GM19043 (cell line): ENCODE measurements around the gene SPECC1.

Experiments
- ATAC-seq: cut with Tn5 transposase; IDR thresholded peaks from one replicate; pipeline ENCODE4 v1.9.1; 2021; ENCODE audit warnings: low read depth; ENCODE audit not compliant: unreplicated experiment

The SPECC1 gene

GRCh38 chr17:20200865-20201458, 191.8 kb downstream of the SPECC1 start:
- ATAC-seq = no peak

- no peak for ATAC-seq
Observed at GRCh38 chr17:20202141-20202621, 193.0 kb downstream of the SPECC1 start.

DNA sequence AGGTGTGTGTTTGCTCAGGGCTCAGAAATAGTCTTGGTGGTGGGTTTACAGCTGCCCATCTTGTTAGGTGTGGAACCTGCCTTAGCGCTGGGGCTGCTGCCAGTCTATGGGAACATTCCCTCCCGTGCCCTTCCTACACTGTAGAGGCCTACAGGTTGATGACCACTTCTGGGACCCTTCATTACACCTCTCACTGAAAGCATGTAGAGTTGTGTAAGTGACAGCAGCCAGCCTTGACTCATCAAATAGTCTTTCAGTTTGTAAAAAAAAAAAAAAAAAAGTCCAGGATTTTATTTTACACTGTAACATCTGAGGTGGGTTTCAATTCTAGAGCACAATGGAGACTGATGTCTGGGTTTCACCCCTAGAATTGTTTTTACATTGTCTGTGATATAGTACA, 193.9 kb downstream of the SPECC1 start:
- ATAC-seq = no peak

- ATAC-seq = no peak
Observed at GRCh38 chr17:20203761-20204263, 194.7 kb downstream of the SPECC1 start.

DNA sequence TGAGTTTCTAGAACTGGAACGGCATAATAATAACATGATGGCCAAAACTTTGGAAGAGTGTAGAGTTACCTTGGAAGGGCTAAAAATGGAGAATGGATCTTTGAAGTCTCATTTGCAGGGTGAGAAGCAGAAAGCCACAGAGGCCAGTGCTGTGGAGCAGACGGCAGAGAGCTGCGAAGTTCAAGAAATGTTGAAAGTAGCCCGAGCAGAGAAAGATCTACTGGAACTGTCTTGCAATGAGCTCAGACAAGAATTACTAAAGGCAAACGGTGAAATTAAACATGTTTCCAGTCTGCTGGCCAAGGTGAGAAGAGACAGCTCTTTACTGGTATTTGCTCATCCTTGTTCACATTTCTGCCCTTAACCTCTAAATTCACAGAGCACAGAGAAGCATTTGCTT, 196.4 kb downstream of the SPECC1 start:
- no peak for ATAC-seq

DNA sequence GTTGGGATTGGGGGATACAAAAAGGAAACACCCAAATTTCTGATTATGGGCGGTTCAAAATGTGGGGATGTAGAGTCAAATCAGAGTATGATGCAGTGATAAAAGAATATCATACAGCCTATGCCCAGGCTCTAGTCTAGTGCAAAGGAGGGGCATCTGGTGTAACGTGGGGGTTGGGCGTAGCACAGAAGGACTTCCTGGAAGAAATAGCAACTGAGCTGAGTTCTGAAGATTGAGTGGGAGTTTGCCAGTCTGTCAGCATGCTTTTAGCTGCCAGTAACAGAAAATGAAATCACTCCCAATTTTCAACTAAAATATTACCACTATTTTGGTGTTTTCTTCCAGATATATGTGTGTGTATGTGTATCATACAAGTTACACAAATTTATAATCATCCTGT, 196.9 kb downstream of the SPECC1 start:
- no peak for ATAC-seq

GRCh38 chr17:20206591-20206990, 197.4 kb downstream of the SPECC1 start:
- no peak for ATAC-seq

DNA sequence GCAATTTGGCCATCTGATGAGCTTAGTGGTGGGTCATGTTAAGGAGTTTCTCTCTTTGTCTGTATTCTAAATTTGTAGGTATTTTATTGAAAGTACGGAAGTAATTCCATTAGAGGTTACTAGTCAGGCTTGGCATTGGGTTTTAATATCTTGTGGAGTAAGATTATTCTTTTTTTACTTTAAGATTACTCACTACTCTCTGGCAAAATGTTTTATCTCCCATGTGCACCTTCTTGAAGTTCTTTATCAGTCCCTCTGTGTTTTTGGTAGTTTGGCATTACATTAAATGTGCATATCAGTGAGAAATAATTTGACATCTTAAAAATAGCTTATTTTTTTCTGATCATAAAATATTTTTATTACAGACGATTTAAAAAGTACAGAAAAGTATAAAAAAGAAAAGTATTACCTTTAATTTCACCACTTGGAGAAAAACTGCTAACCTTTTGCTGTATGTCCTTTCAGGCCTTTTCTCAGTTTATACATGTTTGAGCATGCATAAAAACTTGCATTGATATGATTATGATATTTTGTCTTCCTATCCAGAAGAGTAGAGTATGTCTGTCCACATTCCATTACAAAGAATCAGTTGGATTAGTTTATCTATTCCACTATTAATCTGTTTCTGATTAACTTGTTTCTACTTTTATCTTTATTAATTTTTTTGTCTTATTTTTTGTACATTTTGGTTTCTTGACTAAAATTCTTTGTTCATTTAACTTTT, 198.3 kb downstream of the SPECC1 start:
- no peak for ATAC-seq

DNA sequence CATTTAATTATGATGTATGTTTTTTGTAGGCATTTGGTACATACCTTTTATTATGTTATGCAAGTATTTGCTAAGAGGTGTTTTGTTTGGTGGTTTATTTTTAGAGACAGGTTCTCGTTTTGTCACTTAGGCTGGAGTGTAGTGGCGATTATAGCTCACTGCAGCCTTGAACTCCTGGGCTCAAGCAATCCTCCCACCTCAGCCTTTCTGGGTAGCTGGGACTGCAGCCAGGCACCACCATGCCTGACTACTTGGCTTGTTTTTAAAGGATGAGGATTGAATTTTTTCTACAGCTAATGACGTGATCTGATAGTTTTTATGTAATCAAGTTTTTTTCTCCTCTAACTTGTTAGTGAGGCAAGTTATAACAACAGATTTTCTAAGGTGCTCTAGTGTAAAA, 199.6 kb downstream of the SPECC1 start:
- ATAC-seq = no peak

DNA sequence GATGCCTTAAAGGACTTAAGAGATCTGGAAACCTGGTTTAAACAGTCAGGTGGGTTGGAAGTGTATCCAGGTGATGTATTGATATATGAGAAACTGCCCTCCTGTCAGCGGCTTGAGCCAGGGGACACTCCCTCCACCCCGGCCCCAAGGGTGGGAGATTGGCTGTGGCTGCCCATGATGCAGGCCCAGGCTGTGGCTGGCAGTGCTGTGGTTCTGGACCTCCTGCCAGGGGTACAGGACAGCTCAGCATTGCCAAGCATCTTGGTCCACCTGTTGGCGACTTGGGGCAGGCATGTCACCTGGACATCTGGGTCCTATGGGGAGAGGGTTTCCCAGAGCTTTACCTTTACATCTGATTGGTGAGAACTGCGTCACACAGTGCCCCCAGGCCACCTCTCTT, 201.0 kb downstream of the SPECC1 start:
- no peak for ATAC-seq

DNA sequence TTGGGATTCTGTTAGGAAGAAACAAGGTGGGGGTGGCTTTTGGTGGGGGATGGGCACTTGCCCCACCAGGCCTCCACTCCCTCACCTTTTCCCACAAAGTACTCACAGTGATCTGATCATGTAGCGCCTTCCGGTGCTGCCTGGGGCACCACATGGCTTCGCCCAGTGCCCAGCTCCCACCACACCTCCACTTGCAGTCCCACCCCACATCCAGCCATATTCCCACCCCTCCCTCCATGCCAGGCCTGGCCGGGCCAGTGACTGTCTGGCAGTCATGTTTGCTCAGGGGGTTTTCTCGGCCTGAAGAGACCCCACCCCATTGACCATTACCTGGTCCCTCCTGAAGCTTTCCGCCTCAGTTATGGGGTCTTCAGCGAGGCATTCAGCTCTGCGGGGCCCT, 201.5 kb downstream of the SPECC1 start:
- ATAC-seq = no peak

- ATAC-seq = no peak
Observed at GRCh38 chr17:20211246-20211645, 202.1 kb downstream of the SPECC1 start.

- ATAC-seq = no peak
Observed at GRCh38 chr17:20213449-20213848, 204.3 kb downstream of the SPECC1 start.

GRCh38 chr17:20214794-20215193, 205.6 kb downstream of the SPECC1 start:
- no peak for ATAC-seq

GRCh38 chr17:20216154-20216815, 207.1 kb downstream of the SPECC1 start:
- no peak for ATAC-seq

DNA sequence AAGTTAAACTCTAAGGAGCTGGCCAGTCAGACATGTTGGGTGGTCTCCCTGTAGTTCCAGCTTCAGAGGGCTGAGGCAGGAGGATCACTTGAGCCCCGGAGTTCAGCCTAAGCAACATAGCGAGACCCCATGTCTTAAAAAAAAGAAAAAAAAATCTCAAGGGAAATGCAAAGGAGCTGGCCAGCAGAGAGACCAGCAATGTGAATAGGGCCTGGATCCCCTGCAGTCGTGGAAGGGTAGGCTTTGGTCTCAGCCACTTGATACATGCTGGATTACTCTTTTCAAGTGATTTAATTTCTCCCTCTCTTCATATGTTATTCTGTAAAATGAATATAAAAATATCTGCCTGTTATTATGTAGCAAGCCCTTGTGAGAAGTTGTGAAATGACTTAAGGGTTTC, 207.7 kb downstream of the SPECC1 start:
- no peak for ATAC-seq

GRCh38 chr17:20217677-20218076, 208.5 kb downstream of the SPECC1 start:
- ATAC-seq = no peak

DNA sequence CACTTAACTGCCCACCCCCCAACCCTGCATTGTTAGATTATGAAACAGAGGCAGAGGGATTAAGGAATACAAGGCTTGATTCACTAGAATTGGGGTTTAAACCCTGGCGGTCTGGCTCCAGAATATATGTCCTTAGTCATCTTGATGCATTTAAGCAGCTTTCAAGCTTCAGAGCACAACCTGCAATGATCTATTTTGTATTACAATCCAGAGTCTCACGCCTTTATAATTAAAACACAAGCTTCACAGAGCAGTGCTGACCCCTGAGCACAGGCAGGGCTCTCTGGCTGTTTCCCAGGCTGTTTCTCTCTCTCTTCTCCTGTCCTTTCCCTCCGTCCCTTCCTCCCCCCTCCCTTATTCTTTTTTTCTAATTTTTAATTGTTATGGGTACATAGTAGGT, 209.1 kb downstream of the SPECC1 start:
- no peak for ATAC-seq

DNA sequence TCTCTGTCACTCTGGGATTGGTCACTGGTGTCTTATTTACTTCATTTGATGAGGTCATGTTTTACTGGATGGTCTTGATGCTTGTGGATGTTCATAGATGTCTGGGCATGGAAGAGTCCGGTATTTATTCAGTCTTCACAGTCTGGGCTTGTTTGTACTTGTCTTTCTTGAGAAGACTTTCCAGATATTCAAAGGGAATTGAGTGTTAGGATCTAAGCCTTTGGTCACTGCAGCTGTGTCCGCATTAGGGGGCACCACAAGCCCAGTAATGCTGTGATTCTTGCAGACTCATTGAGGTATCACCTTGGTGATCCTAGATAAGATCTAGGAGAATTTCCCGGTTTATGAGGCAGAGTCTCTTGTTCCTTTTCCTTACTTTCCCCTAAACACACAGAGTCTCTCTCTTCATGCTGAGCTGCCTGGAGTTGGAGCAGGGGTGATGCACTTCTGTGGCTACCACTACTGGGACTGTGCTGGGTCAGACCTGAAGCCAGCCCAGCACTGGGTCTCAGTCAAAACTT, 214.7 kb downstream of the SPECC1 start:
- ATAC-seq = no peak

GRCh38 chr17:20224379-20224778, 215.2 kb downstream of the SPECC1 start:
- no peak for ATAC-seq
